HG03135 (cell line): ENCODE measurements around the gene STPG3.

Source experiments
- ATAC-seq: cut with Tn5 transposase; IDR thresholded peaks from one replicate; pipeline ENCODE4 v1.9.1; 2021; ENCODE audit warnings: mild to moderate bottlenecking, moderate library complexity; ENCODE audit not compliant: unreplicated experiment

Gene STPG3

GRCh38 chr9:137221506-137222111 is 29.5 kb upstream of the STPG3 start:
- ATAC-seq: no peak

DNA sequence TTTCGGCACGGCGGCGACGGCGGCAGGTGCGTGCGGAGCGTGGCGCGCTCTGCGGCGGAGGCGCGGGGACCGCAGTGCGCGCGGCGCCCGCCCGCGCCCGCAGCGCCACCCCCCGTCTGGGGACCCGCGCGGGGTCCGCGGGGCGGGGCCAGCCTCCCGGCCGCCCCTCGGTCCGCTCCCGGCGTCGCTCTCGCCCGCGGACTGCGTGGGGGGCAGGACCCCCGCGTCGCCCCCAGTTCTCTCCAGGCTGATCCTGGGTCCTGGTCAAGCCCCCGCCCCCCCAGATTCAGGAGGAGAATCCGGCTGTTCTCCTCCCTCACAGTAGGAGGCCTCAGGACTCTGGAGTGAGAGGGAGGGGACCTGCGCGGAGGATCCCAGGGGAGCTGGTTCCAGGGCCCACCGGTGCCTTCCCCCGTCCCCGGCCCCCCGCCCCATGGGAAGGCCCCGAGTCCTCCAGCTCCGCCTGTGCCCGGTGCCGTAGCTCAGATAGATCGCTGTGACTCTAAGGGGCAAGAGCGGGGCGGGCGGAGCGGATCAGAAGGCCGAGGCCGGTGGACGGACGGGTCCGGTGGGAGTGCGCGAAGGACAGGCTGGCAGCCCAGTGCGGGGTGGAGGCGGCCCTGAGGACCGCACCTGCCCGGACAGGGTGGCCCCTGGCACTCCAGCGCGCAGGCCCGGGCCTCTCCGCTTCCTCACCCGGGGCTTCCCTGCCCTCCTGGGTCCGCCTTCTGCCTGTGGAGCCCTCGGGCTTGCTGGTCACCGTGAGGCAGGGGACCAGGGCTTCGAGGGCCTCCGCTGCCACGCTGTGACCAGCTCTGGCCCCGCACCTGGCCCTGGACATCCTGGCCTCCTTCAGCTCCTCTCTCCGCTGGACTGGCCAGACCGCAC is 28.7 kb upstream of the STPG3 start, which contains the start of gene RNF208:
TSS of gene RNF208 (minus strand) at position 51 of the 888 bp plus-strand sequence. CDS start 1,028 bp downstream, outside the sequence.
- peak; percentile 5 for ATAC-seq

GRCh38 chr9:137223078-137223970 is 27.8 kb upstream of the STPG3 start:
- peak; percentile 68 for ATAC-seq

DNA sequence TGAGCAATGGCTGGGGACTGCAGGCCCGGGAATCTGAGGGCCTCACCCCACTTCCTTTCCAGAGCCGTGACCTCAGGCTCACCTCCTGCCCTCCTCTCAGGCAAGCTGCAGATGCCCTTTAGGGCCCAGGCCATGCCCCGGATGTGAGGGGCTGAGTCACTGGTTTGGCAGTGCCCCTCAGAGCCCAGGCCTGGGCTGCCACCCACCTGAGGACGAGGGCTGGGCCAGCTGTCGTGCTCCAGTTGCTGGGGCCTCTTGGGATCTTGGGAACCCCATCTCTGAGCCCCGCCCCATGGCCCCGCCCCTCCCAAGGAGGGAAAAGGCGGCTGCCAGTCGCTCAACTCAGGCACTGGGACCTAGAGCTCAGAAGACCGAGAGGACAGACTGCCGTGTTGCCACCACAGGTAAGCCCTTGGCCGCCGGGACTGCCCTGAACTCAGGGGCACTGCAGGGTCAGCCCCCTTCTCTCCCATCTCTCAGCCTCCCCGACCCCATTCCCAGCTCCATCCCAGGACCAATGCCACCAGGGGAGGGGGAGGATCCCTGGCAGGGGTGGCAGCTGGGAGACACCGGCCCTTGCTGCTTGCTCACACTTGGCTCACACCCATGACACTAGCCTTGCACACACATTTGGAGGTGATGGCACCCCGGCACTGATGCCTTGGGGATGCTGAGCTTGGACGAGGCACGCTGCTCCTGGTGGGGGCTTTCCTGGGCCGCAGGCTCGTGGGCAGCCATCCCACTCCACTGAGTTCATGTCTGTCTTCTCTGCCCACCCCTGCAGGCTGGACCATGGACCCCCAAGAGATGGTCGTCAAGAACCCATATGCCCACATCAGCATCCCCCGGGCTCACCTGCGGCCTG is 26.0 kb upstream of the STPG3 start, which contains the start of gene CYSRT1:
TSS of gene CYSRT1 (plus strand) at position 345 of the 865 bp plus-strand sequence. CDS start at position 793, 448 bp downstream.
- ATAC-seq: no peak

- no peak for ATAC-seq
Observed at GRCh38 chr9:137225699-137226331, 25.3 kb upstream of the STPG3 start.

- ATAC-seq: no peak
Observed at GRCh38 chr9:137226338-137227053, 24.6 kb upstream of the STPG3 start.

DNA sequence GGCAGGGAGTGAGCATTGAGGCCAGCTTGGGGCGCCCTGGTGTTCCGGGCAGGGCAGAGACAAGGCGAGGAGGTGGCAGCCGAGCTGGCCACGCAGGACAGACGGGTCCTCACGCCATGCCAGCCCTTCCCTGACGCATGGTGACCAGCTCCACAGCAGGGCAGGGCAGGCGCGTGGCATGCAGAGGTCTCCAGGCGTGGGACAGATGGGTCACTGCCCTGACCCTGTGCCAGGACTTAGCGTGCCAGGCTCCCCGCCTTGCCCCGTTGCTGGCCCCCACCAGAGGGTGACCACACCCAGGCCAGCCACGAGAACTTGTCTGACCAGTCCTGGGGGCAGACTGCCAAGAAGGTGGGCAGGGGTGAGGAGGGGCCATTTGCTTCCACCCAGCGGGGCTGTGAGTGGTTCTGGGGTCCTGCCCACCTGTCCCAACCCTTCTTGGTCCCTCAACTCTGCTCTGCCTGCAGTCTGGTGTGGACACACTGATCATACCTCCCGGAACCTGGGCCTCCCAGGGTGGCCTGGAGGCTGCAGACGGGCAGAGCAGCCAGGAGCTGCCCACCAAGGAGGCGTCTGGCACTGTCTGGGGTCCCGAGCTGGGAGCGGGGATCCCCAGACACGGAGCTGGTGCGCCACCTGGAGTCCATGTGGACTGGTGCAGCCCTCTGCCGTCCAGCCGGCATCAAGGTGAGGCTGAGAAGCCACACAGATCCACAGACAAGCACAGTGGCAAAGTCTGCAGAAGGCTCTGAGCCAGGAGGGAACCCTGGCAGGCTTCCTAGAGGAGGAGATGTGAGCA is 23.8 kb upstream of the STPG3 start, which contains the start of gene RNF224:
TSS of gene RNF224 (plus strand) at position 449 of the 799 bp plus-strand sequence. CDS start 834 bp downstream, outside the sequence.
- no peak for ATAC-seq

DNA sequence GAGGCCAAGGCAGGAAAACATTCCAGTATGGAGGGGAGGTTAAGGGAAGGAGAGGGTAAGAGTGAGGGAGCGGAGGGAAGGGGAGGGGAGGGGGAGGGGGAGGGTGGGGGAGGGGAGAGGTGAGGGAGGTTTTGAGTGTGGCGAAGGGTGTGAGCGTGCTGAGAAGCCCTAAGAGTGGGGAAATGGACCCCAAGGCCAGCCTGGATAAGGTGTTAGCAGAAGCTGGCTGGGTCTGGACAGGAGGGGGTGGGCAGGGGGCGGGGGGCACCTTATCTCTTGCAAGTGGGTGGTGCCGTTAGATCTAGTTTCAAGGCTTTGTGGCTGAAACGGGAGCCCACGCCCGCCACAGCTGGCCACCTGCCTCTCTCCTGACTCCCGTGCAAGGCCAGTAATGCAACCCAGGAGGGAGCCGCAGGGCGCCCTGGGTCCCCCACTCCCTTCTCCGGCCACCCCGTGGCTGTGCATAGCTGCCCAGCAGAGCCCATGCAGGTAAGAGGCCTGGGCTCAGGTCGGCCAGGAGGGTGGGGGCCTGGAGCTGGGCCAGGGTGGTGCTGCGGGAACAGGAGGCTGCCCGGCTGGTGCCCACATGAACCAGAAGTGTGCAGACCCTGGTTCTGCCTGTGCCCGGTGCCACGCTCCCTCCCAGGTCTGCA is 23.1 kb upstream of the STPG3 start:
- ATAC-seq: no peak

GRCh38 chr9:137228506-137228967 is 22.5 kb upstream of the STPG3 start:
- no peak for ATAC-seq

- ATAC-seq: no peak
Observed at GRCh38 chr9:137228968-137229896, 21.9 kb upstream of the STPG3 start.

GRCh38 chr9:137229903-137230704 is 21.0 kb upstream of the STPG3 start:
- ATAC-seq: no peak

DNA sequence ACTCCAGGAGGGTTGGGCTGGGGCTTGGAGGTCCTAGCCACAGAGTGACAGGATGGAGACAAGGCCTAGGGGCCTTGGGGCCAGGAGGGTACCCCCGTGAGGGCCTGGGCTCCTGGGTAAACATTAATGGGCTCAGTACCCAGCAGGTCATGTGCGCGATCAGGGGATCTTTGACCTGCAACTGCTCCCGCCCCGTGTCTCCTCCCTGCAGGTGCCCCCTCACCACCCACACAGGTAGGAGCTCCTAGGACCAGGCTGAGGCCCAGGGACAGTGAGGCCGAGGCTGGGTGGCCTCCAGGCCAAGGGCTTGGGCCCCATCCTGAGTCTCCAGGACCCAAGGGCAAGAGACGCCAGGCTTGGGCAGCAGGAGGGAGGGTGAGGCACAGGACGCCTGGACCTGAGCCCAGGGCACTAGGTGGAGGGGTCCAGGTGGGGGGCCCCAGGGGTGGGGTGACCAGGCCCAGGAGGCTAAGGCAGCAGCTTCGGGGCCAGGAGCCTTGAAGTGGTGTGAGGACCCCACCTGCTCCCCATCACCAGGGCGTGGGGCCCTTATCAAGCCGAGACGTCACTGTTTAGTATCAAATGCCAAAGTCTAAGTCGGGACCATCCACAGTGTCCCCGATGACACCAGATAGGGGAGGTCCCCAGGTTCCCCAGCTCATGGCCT is 20.2 kb upstream of the STPG3 start, which contains the start of gene SLC34A3:
TSS of gene SLC34A3 (plus strand) at position 197 of the 667 bp plus-strand sequence. CDS start 802 bp downstream, outside the sequence.
- ATAC-seq: no peak

GRCh38 chr9:137231372-137232039 is 19.6 kb upstream of the STPG3 start:
- ATAC-seq: no peak

DNA sequence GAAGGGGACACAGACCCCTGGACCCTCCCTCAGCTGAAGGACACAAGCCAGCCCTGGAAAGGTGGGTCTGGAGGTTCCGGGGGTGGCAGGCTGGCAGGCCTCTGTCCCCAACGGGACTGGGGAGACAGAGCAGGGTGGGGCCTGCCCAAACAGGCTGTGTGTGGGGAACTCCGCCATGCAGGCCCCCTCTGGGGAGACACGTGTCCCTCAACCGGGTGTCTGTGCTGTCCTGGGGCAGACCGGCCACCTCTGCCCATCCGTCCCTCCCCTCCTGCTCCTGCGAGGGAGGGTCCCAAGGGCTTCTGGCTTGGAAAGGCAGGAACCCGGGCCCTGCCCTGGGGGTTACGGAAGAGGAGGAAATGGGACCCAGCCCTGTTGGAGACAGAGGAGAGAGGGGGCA is 19.0 kb upstream of the STPG3 start:
- ATAC-seq: no peak
